Stimulated activated CD8-positive, alpha-beta memory T cell treated with anti-CD3 and anti-CD28 coated beads, Interleukin-4, amount 100 ng/mL, for 24 hours (primary cell): ENCODE results near the gene LINC00237.

Source experiments
- DNase-seq: peaks from one replicate; pipeline ENCODE4 v3.0.0-alpha.2; 2020; ENCODE audit warnings: low read depth

LINC00237 gene

DNA sequence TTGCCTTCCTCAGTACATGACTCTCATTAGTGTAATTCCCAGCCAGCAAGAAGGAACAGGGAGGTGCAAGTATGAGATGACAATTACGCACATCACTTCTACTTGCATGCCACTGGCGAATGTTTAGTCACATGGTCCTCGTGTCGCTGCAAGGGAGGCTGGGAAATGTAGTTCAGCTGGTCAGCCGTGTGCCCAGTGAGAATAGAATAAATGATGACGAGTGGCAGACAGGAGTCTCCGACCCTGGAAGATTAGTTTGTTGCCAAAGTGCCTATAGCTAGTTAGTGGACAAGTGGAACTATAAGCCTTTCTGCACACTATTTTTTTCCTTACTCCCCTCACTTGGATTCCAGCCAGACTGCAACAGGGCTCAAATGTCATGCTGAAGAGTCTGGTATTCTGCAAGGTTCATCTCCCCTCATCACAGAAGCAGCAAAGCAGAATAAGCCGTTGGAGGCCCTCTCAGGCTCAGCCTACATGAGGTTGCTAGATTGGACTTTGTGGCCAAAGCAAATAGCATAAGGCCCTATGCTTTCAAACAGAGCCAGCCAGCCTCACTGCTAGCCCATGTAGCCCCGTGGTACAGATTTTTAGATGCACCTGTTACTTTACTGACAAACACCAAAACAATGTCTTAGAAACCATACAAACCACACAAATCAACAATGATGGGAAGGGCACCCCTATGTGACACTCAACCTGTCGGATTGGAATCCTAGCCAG is 9.7 kb downstream of the LINC00237 start:
- no peak for DNase-seq

GRCh38 chr20:21092806-21093205 is 13.4 kb downstream of the LINC00237 start:
- no peak for DNase-seq

- DNase-seq, result no peak
These were observed 15.4 kb downstream of the LINC00237 start for GRCh38 chr20:21090721-21091120.

DNA sequence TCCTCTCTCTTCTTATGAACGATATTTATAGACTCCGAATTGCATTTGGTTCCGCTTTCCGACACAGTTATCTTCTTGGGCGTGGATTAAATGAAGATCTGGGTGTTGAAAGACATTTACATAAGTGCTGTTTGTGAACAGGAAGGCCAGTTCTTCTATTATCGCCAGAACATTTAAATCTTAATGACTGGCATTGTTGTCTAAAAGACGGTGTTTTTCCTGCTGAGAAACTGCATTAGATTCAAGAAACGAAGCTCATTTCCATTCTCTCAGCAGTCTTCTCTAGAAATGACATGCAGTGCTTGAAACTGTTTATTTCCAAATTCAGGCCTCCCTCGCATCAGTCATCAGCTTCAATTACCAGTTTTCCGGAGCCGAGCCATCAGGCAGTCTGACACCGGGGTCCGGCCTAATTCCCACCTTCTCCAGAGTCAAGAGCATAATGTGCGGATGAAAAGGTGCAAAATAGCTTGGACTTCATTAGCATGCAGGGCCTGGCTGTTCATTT is 16.0 kb downstream of the LINC00237 start:
- DNase-seq, result no peak

DNA sequence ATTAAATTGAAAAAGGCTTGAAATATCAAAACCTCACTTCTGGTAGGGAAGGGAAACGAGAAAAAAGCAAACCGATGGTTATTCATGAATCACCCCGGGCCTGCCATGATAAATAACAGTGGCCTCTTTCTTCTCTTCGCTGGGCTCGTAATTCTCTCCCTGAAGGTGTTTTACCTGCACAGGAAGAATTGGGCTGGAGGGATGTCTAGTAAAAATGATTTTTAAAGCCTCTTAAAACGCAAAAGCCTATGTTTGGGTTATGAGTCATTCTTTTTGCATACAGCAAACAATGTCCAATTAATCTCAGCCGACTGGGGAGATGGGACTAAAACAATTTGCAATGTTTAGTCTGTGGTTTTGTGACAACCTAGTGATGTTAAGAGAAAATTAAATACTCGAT is 16.8 kb downstream of the LINC00237 start:
- no peak for DNase-seq

DNA sequence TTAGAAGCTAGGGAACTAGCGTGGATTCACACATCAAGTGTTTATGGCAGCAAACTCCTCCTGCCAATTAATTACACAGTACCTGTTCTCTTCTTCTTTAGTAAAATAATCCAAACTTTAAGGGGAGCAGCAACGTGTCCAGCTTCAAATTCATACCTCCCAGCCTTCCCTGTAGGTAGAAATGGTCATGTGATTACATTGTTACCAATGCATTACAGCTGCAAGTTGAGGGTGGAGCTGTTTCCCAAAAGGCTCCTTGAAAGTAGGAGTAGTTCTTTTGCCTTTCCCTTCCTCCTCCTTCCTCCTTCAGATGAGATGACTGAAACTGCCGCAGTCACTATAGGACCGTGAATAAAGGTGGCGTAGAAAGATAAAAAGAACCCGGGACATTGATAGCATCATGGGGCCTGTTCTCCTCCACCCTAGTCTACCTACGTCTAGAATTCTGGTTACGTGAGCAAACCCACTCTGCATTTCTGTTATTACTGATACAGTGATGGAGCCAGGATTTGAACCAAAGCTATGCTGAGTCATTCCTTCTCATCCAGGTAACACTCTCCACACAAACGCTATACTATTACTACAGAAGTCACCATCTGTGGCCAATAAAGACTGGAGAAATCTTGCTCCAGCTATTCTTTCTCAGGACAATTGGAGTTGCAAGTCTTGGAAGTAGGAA is 18.2 kb downstream of the LINC00237 start:
- no peak for DNase-seq

GRCh38 chr20:21083825-21084325 is 22.3 kb downstream of the LINC00237 start:
- DNase-seq, result no peak

GRCh38 chr20:21082584-21082983 is 23.6 kb downstream of the LINC00237 start:
- DNase-seq, result no peak

GRCh38 chr20:21077809-21078345 is 28.3 kb downstream of the LINC00237 start:
- DNase-seq, result no peak

- DNase-seq, result no peak
These were observed 30.1 kb downstream of the LINC00237 start for GRCh38 chr20:21076073-21076472.

DNA sequence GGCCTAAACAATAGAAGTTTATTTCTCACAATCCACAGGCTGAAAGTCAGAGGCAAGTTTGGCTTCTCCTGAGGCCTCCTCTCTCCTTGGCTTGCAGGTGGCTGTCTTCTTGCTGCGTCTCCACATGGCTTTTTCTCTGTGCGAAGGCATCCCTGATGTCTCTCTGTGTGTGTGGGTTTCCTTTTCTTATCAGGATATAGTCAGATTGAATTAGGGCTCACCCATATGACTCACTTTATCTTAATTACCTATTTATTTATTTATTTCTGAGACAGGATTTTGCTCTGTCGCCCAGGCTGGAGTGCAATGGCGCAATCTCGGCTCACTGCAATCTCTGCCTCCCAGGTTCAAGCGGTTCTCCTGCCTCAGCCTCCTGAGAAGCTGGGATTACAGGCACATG is 30.7 kb downstream of the LINC00237 start:
- DNase-seq, result no peak

DNA sequence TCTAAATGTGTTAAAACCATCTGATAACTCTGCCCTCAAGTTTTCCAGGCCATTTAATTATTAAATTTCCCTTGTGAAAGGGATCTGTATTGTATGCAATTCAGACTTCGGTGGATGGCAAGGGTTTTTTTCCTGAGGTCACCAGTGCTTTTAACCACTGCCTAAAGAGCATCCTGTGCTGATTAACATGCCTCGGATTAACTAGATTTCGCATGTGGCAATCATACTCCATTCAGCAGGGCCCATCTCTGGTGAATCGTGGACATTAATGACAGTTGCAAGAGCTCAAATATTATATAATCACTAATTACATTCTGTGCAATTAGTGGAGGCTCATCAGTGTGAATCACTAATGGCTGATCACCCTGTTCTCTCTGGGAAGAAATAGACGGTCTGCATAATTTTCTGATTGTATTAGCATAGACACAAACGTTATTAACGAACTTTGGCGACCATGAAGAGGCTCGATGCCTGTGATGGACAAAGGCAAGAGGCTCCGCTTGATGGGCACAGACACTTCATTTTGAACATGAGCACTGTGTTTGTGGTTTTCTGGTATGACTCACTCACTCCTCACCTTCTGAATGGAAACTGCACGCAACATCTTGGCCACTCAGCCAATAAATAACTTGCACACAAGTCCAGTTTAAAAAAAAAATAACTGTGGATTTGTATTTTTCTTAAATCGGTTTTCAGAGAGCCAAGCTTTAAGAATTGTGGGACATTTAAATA is 31.4 kb downstream of the LINC00237 start:
- no peak for DNase-seq

- DNase-seq, result no peak
These were observed 38.9 kb downstream of the LINC00237 start for GRCh38 chr20:21067255-21067654.

GRCh38 chr20:21064924-21065323 is 41.2 kb downstream of the LINC00237 start:
- no peak for DNase-seq

- DNase-seq, result no peak
These were observed 42.9 kb downstream of the LINC00237 start for GRCh38 chr20:21063276-21063675.

DNA sequence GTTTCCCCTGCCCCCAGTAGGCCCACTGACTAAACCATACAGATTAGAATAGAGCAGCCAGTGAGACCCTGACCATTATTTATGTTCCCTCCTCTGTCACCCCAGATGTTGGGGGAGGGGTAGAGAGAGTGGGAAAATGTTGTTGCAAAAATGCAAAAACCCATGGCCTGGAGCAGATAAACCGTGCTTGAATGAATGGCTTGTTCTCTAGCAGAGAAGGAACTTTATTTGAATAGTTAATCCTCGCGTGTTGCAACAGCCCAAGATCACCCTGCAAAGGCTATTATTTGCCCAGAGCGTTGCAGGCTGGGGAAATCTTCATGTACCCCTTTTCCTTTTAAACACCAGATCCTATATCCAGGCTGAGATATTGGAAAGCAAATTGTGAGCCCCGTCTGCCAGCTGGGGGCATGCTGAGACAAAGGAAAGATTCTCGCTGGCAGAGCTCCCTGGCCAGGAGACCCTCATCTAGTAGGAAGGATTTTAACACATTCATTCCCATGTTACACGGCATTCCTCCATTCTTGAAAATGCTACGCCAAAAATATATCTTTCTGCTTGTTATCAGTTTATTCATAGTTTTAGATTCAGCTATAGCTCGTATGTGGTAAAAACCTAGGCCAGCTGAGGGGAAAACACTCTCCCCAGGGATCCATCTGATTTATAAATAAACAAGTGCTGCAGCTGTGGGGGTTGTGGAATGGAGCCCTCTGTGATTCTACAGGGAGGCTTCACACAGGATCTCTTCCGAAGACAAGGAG is 53.0 kb downstream of the LINC00237 start:
- no peak for DNase-seq

DNA sequence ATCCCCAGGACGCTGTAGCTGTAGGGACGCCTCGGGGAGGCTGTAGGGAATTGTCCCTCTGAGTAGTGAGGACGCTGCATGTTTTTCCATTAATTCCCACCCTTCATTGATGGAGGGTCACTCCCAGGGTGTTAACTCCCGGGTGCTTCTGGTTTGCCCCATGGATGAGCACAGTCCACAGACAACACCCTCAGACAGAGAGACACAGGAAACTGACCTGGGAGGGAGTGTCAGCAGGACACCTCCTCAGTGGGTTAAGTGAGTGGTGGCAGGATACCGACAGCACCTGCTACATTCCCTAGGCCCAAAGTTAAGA is 53.5 kb downstream of the LINC00237 start:
- no peak for DNase-seq

GRCh38 chr20:21052241-21052640 is 53.9 kb downstream of the LINC00237 start:
- no peak for DNase-seq

GRCh38 chr20:21050710-21051109 is 55.4 kb downstream of the LINC00237 start:
- no peak for DNase-seq

- DNase-seq, result no peak
These were observed 56.8 kb downstream of the LINC00237 start for GRCh38 chr20:21049305-21049828.

DNA sequence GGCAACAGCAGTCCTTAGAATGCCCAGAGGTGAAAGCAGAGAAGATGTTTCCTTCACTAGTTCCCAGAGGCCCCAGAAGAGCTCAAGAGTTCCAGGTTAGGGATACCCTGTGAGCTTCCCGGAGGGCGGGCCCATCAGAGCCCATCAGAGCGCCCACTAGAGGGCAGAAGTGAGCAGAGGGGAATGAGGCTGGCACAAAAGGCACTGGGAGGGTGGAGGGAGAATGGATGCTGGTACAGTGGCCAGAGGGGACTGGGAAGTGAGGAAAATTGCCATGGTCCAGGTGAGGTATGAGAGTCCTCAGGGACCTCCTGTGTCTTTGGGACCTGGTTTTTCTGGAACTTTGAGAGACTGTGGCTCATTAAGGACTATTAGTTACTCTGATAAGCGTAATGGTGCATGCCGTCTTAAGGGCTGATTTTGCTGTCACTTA is 57.3 kb downstream of the LINC00237 start:
- peak; percentile 30 for DNase-seq

DNA sequence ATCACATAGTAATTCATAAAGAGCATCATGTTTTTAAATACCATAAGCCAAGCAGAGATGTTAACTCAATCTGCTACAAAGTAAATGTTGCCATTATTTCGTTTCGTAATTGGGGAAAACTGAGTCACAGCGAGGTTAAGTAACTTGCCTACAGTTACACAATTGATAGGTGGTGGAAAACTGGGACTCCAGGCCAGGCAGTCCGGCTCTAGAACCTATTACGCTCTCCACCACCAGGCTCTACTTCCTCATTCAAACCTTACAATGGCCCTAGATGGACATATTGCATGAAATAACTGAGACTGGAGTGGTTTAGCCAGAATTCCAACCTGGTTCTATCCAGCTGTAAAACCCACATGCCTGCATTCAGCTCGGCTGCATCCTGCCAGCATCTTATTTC is 58.2 kb downstream of the LINC00237 start:
- DNase-seq, result no peak
